GM23338 (cell line): ENCODE results near the gene MPND. TPM values are rescaled to one million over a fixed set of nuclear protein-coding genes. Genes with fewer than 3 reads are reported as not detected.
"Not testable (repeated sequence)": the region's sequence is repeated elsewhere in the genome, so short reads cannot be mapped to it uniquely, and the experiment has no call there.

ENCODE experiments used
- ATAC-seq: fragments of 200-7000 bp; cut with Tn5 transposase; 3 replicates; pipeline ENCODE4 v1.9.1; 2020
- DNase-seq: peaks from one replicate; pipeline ENCODE4 v3.0.0-alpha.2; 2015; ENCODE audit warnings: low spot score
- H2AFZ ChIP-seq: fragments of 200-600 bp; sonication (generic); 2 replicates; pipeline ENCODE4 v1.8.0; 2016; ENCODE audit warnings: antibody characterized with exemption, mild to moderate bottlenecking, moderate library complexity
- H3F3A ChIP-seq: fragments of 200-600 bp; sonication (generic); replicated peaks from 2 replicates; pipeline ENCODE4 v1.8.0; 2017; ENCODE audit warnings: antibody characterized with exemption, mixed run types, low read depth
- H3K27ac ChIP-seq: fragments of 200-600 bp; sonication (generic); 2 replicates; pipeline ENCODE4 v1.6.1; 2016; ENCODE audit warnings: low read depth
- H3K27me3 ChIP-seq: fragments of 200-600 bp; sonication (generic); 2 replicates; pipeline ENCODE4 v1.8.0; 2016; ENCODE audit warnings: mild to moderate bottlenecking, mixed run types, moderate library complexity; ENCODE audit not compliant: insufficient read depth
- H3K36me3 ChIP-seq: fragments of 200-600 bp; sonication (generic); 2 replicates; pipeline ENCODE4 v1.8.0; 2016; ENCODE audit warnings: mild to moderate bottlenecking; ENCODE audit not compliant: insufficient read depth
- H3K4me1 ChIP-seq: fragments of 200-600 bp; sonication (generic); 2 replicates; pipeline ENCODE4 v1.8.0; 2016; ENCODE audit warnings: mild to moderate bottlenecking, moderate library complexity; ENCODE audit not compliant: insufficient read depth
- H3K4me2 ChIP-seq: fragments of 200-600 bp; sonication (generic); 2 replicates; pipeline ENCODE4 v1.7.1; 2017; ENCODE audit warnings: mixed run types
- H3K4me3 ChIP-seq: fragments of 200-600 bp; sonication (generic); 2 replicates; pipeline ENCODE4 v1.6.1; 2016; ENCODE audit warnings: mixed run types
- H3K79me2 ChIP-seq: fragments of 200-600 bp; sonication (generic); replicated peaks from 2 replicates; pipeline ENCODE4 v1.8.0; 2017; ENCODE audit warnings: mild to moderate bottlenecking; ENCODE audit not compliant: insufficient read depth
- H3K9me2 ChIP-seq: fragments of 200-600 bp; sonication (generic); 2 replicates; pipeline ENCODE4 v1.8.0; 2017; ENCODE audit not compliant: insufficient read depth
- H4K20me1 ChIP-seq: fragments of 200-600 bp; sonication (generic); replicated peaks from 2 replicates; pipeline ENCODE4 v1.8.0; 2017; ENCODE audit warnings: mild to moderate bottlenecking; ENCODE audit not compliant: insufficient read depth
- H3K27ac Mint-ChIP-seq: 2 replicates; pipeline ENCODE4 v1.8.0; 2020; ENCODE audit warnings: inconsistent platforms, mild to moderate bottlenecking, moderate library complexity, mixed read lengths
- H3K27me3 Mint-ChIP-seq: 3 replicates; pipeline ENCODE4 v1.8.0; 2022; ENCODE audit warnings: low read depth, mild to moderate bottlenecking, moderate library complexity, mixed read lengths, inconsistent platforms; ENCODE audit not compliant: insufficient read depth, poor library complexity
- H3K36me3 Mint-ChIP-seq: 3 replicates; pipeline ENCODE4 v1.8.0; 2021; ENCODE audit warnings: low read depth, mild to moderate bottlenecking, inconsistent platforms, moderate library complexity, mixed read lengths
- H3K4me1 Mint-ChIP-seq: 3 replicates; pipeline ENCODE4 v1.8.0; 2020; ENCODE audit warnings: mild to moderate bottlenecking, inconsistent platforms, mixed read lengths
- H3K4me3 Mint-ChIP-seq: 3 replicates; pipeline ENCODE4 v1.8.0; 2021; ENCODE audit warnings: moderate library complexity, mild to moderate bottlenecking, inconsistent platforms, mixed read lengths
- H3K9me3 Mint-ChIP-seq: 3 replicates; pipeline ENCODE4 v1.8.0; 2020; ENCODE audit warnings: moderate library complexity, mild to moderate bottlenecking, inconsistent platforms, mixed read lengths
- ZNF114 ChIP-seq: fragments of 250-450 bp; sonication (Bioruptor Pico); IDR thresholded peaks from 2 replicates; pipeline ENCODE4 v1.5.0; 2020; ENCODE audit warnings: mild to moderate bottlenecking, moderate library complexity
- ZNF462 ChIP-seq: fragments of 250-450 bp; sonication (Bioruptor Pico); IDR thresholded peaks from 2 replicates; pipeline ENCODE4 v1.5.0; 2020; ENCODE audit warnings: mild to moderate bottlenecking, moderate library complexity
- polyA plus RNA-seq: library from polyadenylated mRNA; unstranded; fragments of >200 nt; fragmentation: Nextera tagmentation; extraction: Ambion mirVana; gene quantifications from 2 replicates; pipeline ENCODE4 v1.2.1, GENCODE V29; 2016
- total RNA-seq: library from RNA; depleted of rRNA; stranded (reverse); fragments of >200 nt; shearing (Covaris generic); gene quantifications from 2 replicates; pipeline ENCODE4 v1.2.3, GENCODE V29; 2014

Gene MPND
- total and polyA plus RNA-seq, 2 experiments from 2014 or later = 11.8 to 15.6 TPM

DNA sequence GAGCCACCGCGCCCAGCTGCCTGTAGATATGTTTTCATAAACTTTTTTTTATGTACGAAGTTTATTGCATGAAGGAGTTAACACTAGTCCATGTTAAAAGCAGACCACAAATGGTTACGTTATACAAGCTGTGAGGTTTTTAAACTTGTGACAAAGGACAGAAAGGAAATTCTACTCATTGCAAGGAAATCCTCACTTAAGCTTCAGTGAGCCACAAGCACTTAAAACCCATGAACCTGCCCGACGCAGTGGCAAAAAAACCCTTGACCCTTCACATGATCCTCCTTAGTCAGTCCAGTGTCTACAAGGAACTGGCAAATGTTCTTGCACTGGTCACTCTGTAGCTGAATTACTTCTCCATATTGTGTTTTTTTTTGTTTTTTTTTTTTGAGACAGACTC lies 4.2 kb downstream of the MPND start:
- Mint-ChIP-seq H3K4me1 (no peaks in the 10 kb centered on the region), H3K27me3 (peaks cover 19% of the 10 kb centered on the region), H3K4me3 (no peak overlapping the region), H3K27ac (no peak overlapping the region), H3K36me3 (peaks cover 38% of the 10 kb centered on the region), H3K9me3 (no peaks in the 10 kb centered on the region)
- no peak overlapping the region for H3K4me3 ChIP-seq
- H3K36me3 ChIP-seq = no peaks in the 10 kb centered on the region; the same call in 1 of the 2 replicates
- DNase-seq (no peak), ATAC-seq (no peak)
- H3K27ac ChIP-seq = no peak overlapping the region
- H2AFZ ChIP-seq = no peak overlapping the region
- H3F3A ChIP-seq = peaks cover 14% of the 10 kb centered on the region; the same call in 1 of the 2 replicates
- H3K4me1 ChIP-seq = no peaks in the 10 kb centered on the region
- H3K27me3 ChIP-seq = no peaks in the 10 kb centered on the region
- no peak for TF ChIP-seq ZNF114
- no peak for TF ChIP-seq ZNF462 (CRISPR knock-in tag)
- H4K20me1 ChIP-seq = peaks cover 6% of the 10 kb centered on the region
- H3K9me2 ChIP-seq = no peaks in the 10 kb centered on the region
- H3K79me2 ChIP-seq = 0 out of 2 replicates have a peak, but pooled peaks cover 5% of the 10 kb centered on the region
- no peak overlapping the region for H3K4me2 ChIP-seq

- not testable (repeated sequence) for H3K4me3 ChIP-seq, H3K4me2 ChIP-seq, H3K36me3 ChIP-seq, H3K4me1 ChIP-seq, H3K27me3 ChIP-seq, H2AFZ ChIP-seq, H3K27ac Mint-ChIP-seq, DNase-seq, H4K20me1 ChIP-seq, H3K9me2 ChIP-seq, H3K27ac ChIP-seq, H3K79me2 ChIP-seq, H3K4me3 Mint-ChIP-seq, ATAC-seq, H3K9me3 Mint-ChIP-seq, H3K4me1 Mint-ChIP-seq
- peaks cover 42% of the 10 kb centered on the region for H3K36me3 Mint-ChIP-seq
- H3F3A ChIP-seq = peaks cover 16% of the 10 kb centered on the region; the same call in 1 of the 2 replicates
- H3K27me3 Mint-ChIP-seq = peaks cover 11% of the 10 kb centered on the region
Observed at GRCh38 chr19:4349225-4349624, 5.9 kb downstream of the MPND start.
